Activated B cell treated with CpG ODN at 0.5 μM for 24 hours (primary cell): ENCODE measurements around the gene CALML5. TPM values are rescaled to one million over a fixed set of nuclear protein-coding genes. Genes with fewer than 3 reads are reported as not detected.

ENCODE experiments used
- ATAC-seq: fragments of 200-7000 bp; cut with Tn5 transposase; one replicate; pipeline ENCODE4 v1.10.0; 2021; ENCODE audit warnings: low read depth, mild to moderate bottlenecking, moderate library complexity
- CTCF ChIA-PET: fragments of 350-600 bp; sonication (Branson Sonifier 250); formaldehyde crosslinking; loops from one replicate; lab custom pipeline; 2021; ENCODE audit warnings: antibody characterized with exemption; lab: Charles Lee
- POLR2A ChIA-PET: fragments of 350-600 bp; sonication (Branson Sonifier 250); formaldehyde crosslinking; loops from one replicate; lab custom pipeline; 2021; ENCODE audit warnings: antibody characterized with exemption; lab: Charles Lee
- DNase-seq: peaks from one replicate; pipeline ENCODE4 v3.0.0; 2022
- H3K27ac Mint-ChIP-seq: one replicate; pipeline ENCODE4 v1.8.0; 2020; ENCODE audit warnings: mixed read lengths
- H3K27me3 Mint-ChIP-seq: one replicate; pipeline ENCODE4 v1.8.0; 2021; ENCODE audit warnings: mixed read lengths
- H3K36me3 Mint-ChIP-seq: one replicate; pipeline ENCODE4 v1.8.0; 2021; ENCODE audit warnings: low read depth, mixed read lengths
- H3K4me1 Mint-ChIP-seq: one replicate; pipeline ENCODE4 v1.8.0; 2021; ENCODE audit warnings: mixed read lengths
- H3K4me3 Mint-ChIP-seq: one replicate; pipeline ENCODE4 v1.8.0; 2020; ENCODE audit warnings: mild to moderate bottlenecking, mixed read lengths
- H3K9me3 Mint-ChIP-seq: one replicate; pipeline ENCODE4 v1.8.0; 2020; ENCODE audit warnings: mixed read lengths
- CTCF ChIP-seq: fragments of 200-600 bp; IDR thresholded peaks from one replicate; pipeline ENCODE4 v1.8.0; 2022; ENCODE audit warnings: antibody characterized with exemption, mild to moderate bottlenecking
- intact Hi-C: fragments of 100-400 bp; cut with micrococcal nuclease; formaldehyde crosslinking; loops from one replicate; pipeline ENCODE4 v1.15.1; 2024
- total RNA-seq: library from RNA; stranded (reverse); gene quantifications from 2 replicates; pipeline ENCODE4 v1.2.3, GENCODE V29; 2022

CALML5 gene
- total RNA-seq, 1 donor from 2014 or later: not detected

DNA sequence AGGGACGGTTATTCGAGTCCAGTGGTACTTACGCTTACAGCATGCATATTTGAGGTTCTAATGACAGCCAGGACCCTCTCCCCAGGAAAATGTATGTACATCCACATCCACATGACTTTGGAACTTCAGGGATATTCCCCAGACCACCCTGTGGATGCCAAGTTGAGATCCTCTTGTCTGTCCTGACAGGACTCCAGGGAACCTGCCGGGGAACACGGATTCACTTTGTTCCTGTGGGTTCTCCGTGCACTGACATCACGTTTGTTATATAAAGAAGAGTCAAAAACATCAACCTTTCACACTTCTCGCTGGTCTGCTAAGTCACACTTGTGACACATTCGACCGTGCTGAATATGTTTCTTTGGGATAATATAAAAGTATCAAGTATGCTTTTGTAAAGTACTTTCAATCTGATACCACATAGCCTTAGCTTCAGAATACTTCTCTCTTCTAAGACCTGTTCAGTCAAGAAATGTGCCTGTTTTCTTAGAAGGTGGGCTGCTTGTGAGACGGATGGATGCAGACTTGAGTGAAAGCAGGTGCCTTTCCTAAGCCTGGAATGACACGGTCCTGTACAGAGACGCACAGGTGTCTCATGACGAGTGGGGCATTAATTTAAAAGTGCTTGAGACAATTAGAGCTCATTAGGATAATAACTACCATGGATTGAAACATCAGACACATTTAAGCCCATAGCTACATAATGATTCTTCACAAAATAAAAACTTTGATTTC, 38.7 kb downstream of the CALML5 start:
- Mint-ChIP-seq H3K4me3 (no peak overlapping the region), H3K36me3 (peaks cover 15% of the 10 kb centered on the region), H3K9me3 (no peaks in the 10 kb centered on the region), H3K27me3 (no peaks in the 10 kb centered on the region), H3K4me1 (peaks cover 15% of the 10 kb centered on the region), H3K27ac (no peak overlapping the region)
- intact Hi-C loops: no loop called here
- CTCF ChIA-PET: interaction anchor here (2.1 kb wide), 1 partner anchor 162 kb away, joined by 13 read pairs; no protein-coding TSS in a partner anchor
- ATAC-seq (no peak), DNase-seq (no peak)
- POLR2A ChIA-PET: interaction anchor here (2.5 kb wide), 1 partner anchor 14 kb away, joined by 8 read pairs; no protein-coding TSS in a partner anchor
- no peak for TF ChIP-seq CTCF

DNA sequence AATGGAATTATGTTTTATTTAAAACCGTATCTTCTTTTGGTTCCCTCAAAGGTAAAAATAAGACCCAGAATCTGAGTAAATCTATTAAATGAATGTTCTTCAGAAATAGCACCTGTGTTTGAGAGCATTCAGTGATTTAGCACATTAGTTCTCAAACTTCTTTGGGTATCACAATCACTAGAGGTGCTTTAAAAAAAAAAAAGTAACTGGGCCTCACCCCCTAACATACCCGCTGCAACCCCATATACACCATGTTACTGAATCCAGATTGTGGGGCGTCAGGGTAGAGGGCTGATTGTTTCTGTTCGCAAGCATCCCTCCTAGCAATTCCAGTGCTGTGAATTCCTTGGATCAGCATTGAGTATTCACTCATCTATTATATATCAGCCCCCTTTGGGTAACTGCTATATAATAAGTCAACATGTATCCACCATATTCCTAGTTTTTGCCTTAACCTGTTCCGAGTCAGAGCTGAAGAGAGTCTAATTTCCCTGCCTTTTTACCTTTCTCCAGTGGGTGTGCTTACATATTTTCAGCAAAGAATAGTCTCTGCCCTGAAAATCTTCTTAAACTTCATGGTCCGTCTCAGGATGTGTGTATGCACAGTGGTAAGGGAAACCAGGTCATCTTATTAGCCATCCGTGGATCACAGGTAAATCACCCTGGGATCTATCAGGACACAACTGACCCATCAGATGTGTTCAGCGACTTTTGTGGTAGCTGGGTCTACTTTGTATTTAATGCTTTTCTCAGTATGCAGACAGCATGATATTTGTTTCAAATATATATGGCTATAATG, 40.2 kb downstream of the CALML5 start:
- no peak for DNase-seq
- ChIA-PET POLR2A (no interaction called here), CTCF (no interaction called here)
- Mint-ChIP-seq H3K27me3 (no peaks in the 10 kb centered on the region), H3K27ac (no peak overlapping the region), H3K4me1 (peaks cover 15% of the 10 kb centered on the region), H3K36me3 (peaks cover 27% of the 10 kb centered on the region), H3K9me3 (no peaks in the 10 kb centered on the region), H3K4me3 (no peak overlapping the region)
- intact Hi-C loops: no loop called here
- TF ChIP-seq CTCF: no peak
- ATAC-seq: no peak

GRCh38 chr10:5458425-5458824, 40.9 kb downstream of the CALML5 start:
- ChIA-PET POLR2A (no interaction called here), CTCF (no interaction called here)
- no peak overlapping the region for H3K4me3 Mint-ChIP-seq
- ATAC-seq: no peak
- H3K9me3 Mint-ChIP-seq: no peaks in the 10 kb centered on the region
- no peak for DNase-seq
- TF ChIP-seq CTCF: no peak
- intact Hi-C loops: no loop called here
- H3K36me3 Mint-ChIP-seq: peaks cover 34% of the 10 kb centered on the region
- H3K27me3 Mint-ChIP-seq: no peaks in the 10 kb centered on the region
- H3K27ac Mint-ChIP-seq: no peak overlapping the region
- H3K4me1 Mint-ChIP-seq: peaks cover 15% of the 10 kb centered on the region

DNA sequence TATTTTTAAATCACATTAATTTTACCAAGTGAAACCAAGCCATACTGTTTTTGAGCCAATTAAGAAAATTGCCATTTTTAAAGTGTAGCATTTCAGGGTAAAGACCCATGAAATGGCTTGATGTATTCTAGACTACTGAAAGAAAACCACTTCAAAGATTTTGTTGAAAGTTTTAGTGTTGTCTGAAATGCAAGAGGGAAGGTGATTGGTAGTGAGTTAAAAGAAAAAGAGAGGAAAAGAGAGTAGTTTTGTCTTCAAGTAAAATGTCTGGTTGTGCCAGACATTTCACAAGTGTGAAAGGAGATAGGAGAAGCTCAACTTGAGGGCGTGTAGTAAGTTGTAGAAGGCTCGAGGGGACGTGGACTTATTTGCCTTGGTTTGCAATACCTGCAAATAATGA, 41.6 kb downstream of the CALML5 start:
- Mint-ChIP-seq H3K27ac (no peak overlapping the region), H3K4me3 (no peak overlapping the region), H3K27me3 (no peaks in the 10 kb centered on the region), H3K4me1 (peaks cover 15% of the 10 kb centered on the region), H3K9me3 (no peaks in the 10 kb centered on the region), H3K36me3 (peaks cover 41% of the 10 kb centered on the region)
- DNase-seq: no peak
- ChIA-PET POLR2A (no interaction called here), CTCF (no interaction called here)
- no peak for TF ChIP-seq CTCF
- ATAC-seq: no peak
- intact Hi-C loops: no loop called here

DNA sequence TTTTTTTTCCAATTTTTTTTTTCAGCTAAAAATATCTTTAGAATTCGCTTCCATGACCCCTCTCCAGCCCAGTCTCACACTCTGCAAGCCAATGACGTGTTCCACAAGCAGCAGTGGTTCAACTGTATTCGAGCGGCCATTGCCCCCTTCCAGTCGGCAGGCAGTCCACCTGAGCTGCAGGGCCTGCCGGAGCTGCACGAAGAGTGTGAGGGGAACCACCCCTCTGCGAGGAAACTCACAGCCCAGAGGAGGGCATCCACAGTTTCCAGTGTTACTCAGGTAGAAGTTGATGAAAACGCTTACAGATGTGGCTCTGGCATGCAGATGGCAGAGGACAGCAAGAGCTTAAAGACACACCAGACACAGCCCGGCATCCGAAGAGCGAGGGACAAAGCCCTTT, 42.8 kb downstream of the CALML5 start:
- ChIA-PET POLR2A (interaction anchor here (0.6 kb wide), 1 partner anchor 14 kb away, joined by 4 read pairs; no protein-coding TSS in a partner anchor), CTCF (no interaction called here)
- Mint-ChIP-seq H3K36me3 (peaks cover 48% of the 10 kb centered on the region), H3K27ac (no peak overlapping the region), H3K27me3 (no peaks in the 10 kb centered on the region), H3K4me3 (no peak overlapping the region), H3K9me3 (no peaks in the 10 kb centered on the region), H3K4me1 (peaks cover 5% of the 10 kb centered on the region)
- no peak for TF ChIP-seq CTCF
- intact Hi-C loops: no loop called here
- ATAC-seq: no peak
- no peak for DNase-seq
